Measurements from ENCODE around the gene F7.
"Not testable (repeated sequence)": the region's sequence is repeated elsewhere in the genome, so short reads cannot be mapped to it uniquely, and the experiment has no call there.

F7 gene

GRCh38 chr13:113105032-113105920, at the start of gene F7:
F7 (plus strand) TSS chr13:113105791; CDS start chr13:113105842, 51 bp downstream.
- DNase-seq: no peak

GRCh38 chr13:113057084-113057483, 48.5 kb upstream of the F7 start:
- DNase-seq: no peak

GRCh38 chr13:113057559-113057958, 48.0 kb upstream of the F7 start:
- DNase-seq: not testable (repeated sequence)

- no peak for DNase-seq
Observed at GRCh38 chr13:113058129-113058987, 47.2 kb upstream of the F7 start.

- no peak for DNase-seq
Observed at GRCh38 chr13:113058988-113059850, 46.4 kb upstream of the F7 start.

GRCh38 chr13:113059891-113060290, 45.7 kb upstream of the F7 start:
- DNase-seq: no peak

- DNase-seq: no peak
Observed at GRCh38 chr13:113060557-113061270, 44.9 kb upstream of the F7 start.

- DNase-seq: no peak
Observed at GRCh38 chr13:113061271-113061625, 44.3 kb upstream of the F7 start.

- DNase-seq: no peak
Observed at GRCh38 chr13:113061796-113062425, 43.7 kb upstream of the F7 start.

GRCh38 chr13:113062691-113063090, 42.9 kb upstream of the F7 start:
- no peak for DNase-seq

- DNase-seq: no peak
Observed at GRCh38 chr13:113063091-113063491, 42.5 kb upstream of the F7 start.

- DNase-seq: no peak
Observed at GRCh38 chr13:113064000-113064533, 41.5 kb upstream of the F7 start.

- DNase-seq: no peak
Observed at GRCh38 chr13:113064534-113065405, 40.8 kb upstream of the F7 start.

- DNase-seq: no peak
Observed at GRCh38 chr13:113065406-113066141, 40.0 kb upstream of the F7 start.

GRCh38 chr13:113066142-113066455, 39.5 kb upstream of the F7 start:
- DNase-seq: no peak

GRCh38 chr13:113066746-113067145, 38.8 kb upstream of the F7 start:
- DNase-seq: no peak

GRCh38 chr13:113069861-113070805, 35.5 kb upstream of the F7 start:
- no peak for DNase-seq

GRCh38 chr13:113070855-113071254, 34.7 kb upstream of the F7 start:
- DNase-seq: no peak

- no peak for DNase-seq
Observed at GRCh38 chr13:113072376-113072775, 33.2 kb upstream of the F7 start.

Measured in activated CD4-positive, CD25-positive, alpha-beta regulatory T cell treated with anti-CD3 and anti-CD28 coated beads, Interleukin-2, amount 50 U/mL, for 72 hours (primary cell).